SKM-1 (cell line): ENCODE results near the gene PPIF.
A peak's percentile ranks its signal among the peaks of the same experiment; 100 is the strongest.

Experiments
- DNase-seq: peaks from one replicate; lab custom pipeline; 2025; ENCODE audit not compliant: unreplicated experiment; lab: John Stamatoyannopoulos, UW

Gene PPIF

GRCh38 chr10:79367426-79368189 is 20.3 kb downstream of the PPIF start:
- no peak for DNase-seq

GRCh38 chr10:79372871-79373270 is 25.6 kb downstream of the PPIF start:
- no peak for DNase-seq

- peak; percentile 70 for DNase-seq
These were observed 27.3 kb downstream of the PPIF start for GRCh38 chr10:79374312-79375191.

- no peak for DNase-seq
These were observed 28.2 kb downstream of the PPIF start for GRCh38 chr10:79375321-79376077.

- DNase-seq = no peak
These were observed 28.9 kb downstream of the PPIF start for GRCh38 chr10:79376078-79376628.

GRCh38 chr10:79376751-79377556 is 29.7 kb downstream of the PPIF start:
- DNase-seq = no peak

GRCh38 chr10:79377557-79378382 is 30.5 kb downstream of the PPIF start:
- DNase-seq = no peak

- DNase-seq = no peak
These were observed 31.0 kb downstream of the PPIF start for GRCh38 chr10:79378383-79378646.

- DNase-seq = no peak
These were observed 31.6 kb downstream of the PPIF start for GRCh38 chr10:79378647-79379511.

- no peak for DNase-seq
These were observed 32.3 kb downstream of the PPIF start for GRCh38 chr10:79379512-79380124.

- DNase-seq = no peak
These were observed 33.1 kb downstream of the PPIF start for GRCh38 chr10:79380125-79380945.

GRCh38 chr10:79380946-79381721 is 33.9 kb downstream of the PPIF start:
- DNase-seq = no peak

GRCh38 chr10:79381804-79382221 is 34.5 kb downstream of the PPIF start:
- no peak for DNase-seq

- DNase-seq = no peak
These were observed 35.2 kb downstream of the PPIF start for GRCh38 chr10:79382491-79382941.

GRCh38 chr10:79383974-79384606 is 36.8 kb downstream of the PPIF start:
- DNase-seq = no peak

GRCh38 chr10:79384773-79385391 is 37.6 kb downstream of the PPIF start:
- DNase-seq = no peak
